Transverse colon (tissue), 4 donors: ENCODE data around the gene SLC22A31. TPM values are rescaled to one million over a fixed set of nuclear protein-coding genes. Genes with fewer than 3 reads are reported as not detected.
A peak's percentile ranks its signal among the peaks of the same experiment; 100 is the strongest.
"Not testable (repeated sequence)": the region's sequence is repeated elsewhere in the genome, so short reads cannot be mapped to it uniquely, and the experiment has no call there.

ENCODE experiments used
- DNase-seq: peaks from one replicate; pipeline ENCODE4 v3.0.0-alpha.2; 2019
- H3K27ac ChIP-seq, 4 donors: fragments of 200-600 bp; sonication (generic); 2 replicates each; pipeline ENCODE4 v1.5.1; 2016 to 2018; ENCODE audit warnings: inconsistent platforms in 4 of 4
- H3K27me3 ChIP-seq: fragments of 200-600 bp; sonication (generic); 2 replicates; pipeline ENCODE4 v1.5.1; 2017; ENCODE audit warnings: inconsistent platforms
- H3K36me3 ChIP-seq, 4 donors: fragments of 200-600 bp; sonication (generic); 2 replicates each; pipeline ENCODE4 v1.5.1; 2017 to 2019; ENCODE audit warnings: inconsistent platforms in 4 of 4
- H3K4me1 ChIP-seq, 4 donors: fragments of 200-600 bp; sonication (generic); 2 replicates each; pipeline ENCODE4 v1.5.1; 2017 to 2020; ENCODE audit warnings: inconsistent platforms in 4 of 4
- H3K4me3 ChIP-seq, 4 donors: fragments of 200-600 bp; sonication (generic); 1 replicate in 1 of 4; 2 replicates in 3 of 4; pipeline versions ENCODE4 v1.5.1 to v1.6.1; 2017 to 2019; ENCODE audit warnings: inconsistent platforms in 4 of 4
- H3K9me3 ChIP-seq, 2 donors: fragments of 200-600 bp; sonication (generic); 2 replicates each; pipeline ENCODE4 v1.5.1; 2017 to 2019; ENCODE audit warnings: inconsistent platforms in 2 of 2
- CTCF ChIP-seq, 5 experiments: fragments of 200-600 bp in 3 of 5; fragments of 450-650 bp in 2 of 5; sonication (generic) in 3 of 5; IDR thresholded peaks; 1 replicate in 2 of 5; 2 replicates in 3 of 5; pipeline ENCODE4 v1.5.1; 2016 to 2017; ENCODE audit warnings: antibody characterized with exemption in 5 of 5, inconsistent platforms in 3 of 5, mild to moderate bottlenecking in 2 of 5, moderate library complexity in 1 of 5
- EP300 ChIP-seq: sonication (generic); formaldehyde crosslinking; IDR thresholded peaks from one replicate; pipeline ENCODE4 v1.6.1; 2017; ENCODE audit warnings: antibody characterized with exemption, low read depth
- POLR2A ChIP-seq: fragments of 450-650 bp; IDR thresholded peaks from one replicate; pipeline ENCODE4 v1.6.1; 2016; ENCODE audit warnings: antibody characterized with exemption, mild to moderate bottlenecking, moderate library complexity
- POLR2AphosphoS5 ChIP-seq, 3 donors: sonication (generic); formaldehyde crosslinking; IDR thresholded peaks; one replicate each; pipeline ENCODE4 v1.6.1; 2016; ENCODE audit warnings: antibody characterized with exemption in 3 of 3
- WGBS, 2 donors: methylation state at CpG; one replicate each; pipeline ENCODE4 v1.1.5; 2018; ENCODE audit warnings: low coverage in 1 of 2; 5-methylcytosine and 5-hydroxymethylcytosine counted together
- in situ Hi-C, 4 donors: fragments of 200-750 bp; cut with MboI; loops; one replicate each; pipeline versions ENCODE4 v1.15.0 to v1.15.1; 2017; ENCODE audit warnings: low sequenced_read_pairs in 3 of 4, low pct_ligation_motif_present in 1 of 4, low pct_unique_long_range_greater_than_20kb in 1 of 4
- intact Hi-C: fragments of 100-400 bp; cut with DNase I; formaldehyde crosslinking; loops from one replicate; pipeline ENCODE4 v1.15.1; 2023; ENCODE audit warnings: low total_unique reads
- total RNA-seq, 4 donors: library from RNA; depleted of rRNA; stranded (reverse); fragments of >200 nt; gene quantifications; one replicate each; pipeline ENCODE4 v1.1.0, GENCODE V29; 2016

The SLC22A31 gene
- total RNA-seq, 4 donors from 2014 or later: 1.3 TPM; not detected in 3

DNA sequence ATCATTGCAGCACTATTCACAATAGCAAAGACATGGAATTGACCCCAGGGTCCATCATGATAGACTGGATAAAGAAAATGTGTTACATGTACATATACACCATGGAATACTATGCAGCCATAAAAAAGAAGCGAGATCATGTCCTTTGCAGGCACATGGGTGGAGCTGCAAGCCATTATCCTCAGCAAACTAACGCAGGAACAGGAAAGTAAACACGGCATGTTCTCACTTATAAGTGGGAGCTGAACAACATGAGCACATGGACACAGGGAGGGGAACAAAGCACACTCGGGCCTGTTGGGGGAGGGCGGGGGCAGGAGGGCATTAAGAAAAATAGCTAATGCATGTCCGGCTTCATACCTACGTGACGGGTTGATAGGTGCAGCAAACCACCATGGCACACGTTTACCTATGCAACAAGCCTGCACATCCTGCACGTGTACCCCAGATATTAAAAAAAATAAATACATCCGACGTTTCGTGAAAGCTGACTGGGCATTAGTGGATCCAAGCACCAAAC, 46.1 kb upstream of the SLC22A31 start:
- DNase-seq: no peak
- peak overlapping the region in 3 of 4 donors; percentile 31 to 50 (median 42) for H3K4me3 ChIP-seq
- no peaks in the 10 kb centered on the region for H3K27me3 ChIP-seq
- no peak for TF ChIP-seq POLR2AphosphoS5 (IDR thresholded peaks at IDR 0.05)
- TF ChIP-seq POLR2A: no peak
- TF ChIP-seq EP300: no peak
- TF ChIP-seq CTCF (IDR thresholded peaks at IDR 0.05): no peak
- in situ Hi-C loops (no loop called here), intact Hi-C loops (no loop called here)
- no peaks in the 10 kb centered on the region for H3K36me3 ChIP-seq
- no peak overlapping the region for H3K27ac ChIP-seq
- WGBS, 2 donors: 35% methylated on average over 11 to 13 of the region's 13 CpGs
- no peaks in the 10 kb centered on the region for H3K9me3 ChIP-seq
- H3K4me1 ChIP-seq: peaks cover 4 to 21% (median 12%) of the 10 kb centered on the region in 4 donors

DNA sequence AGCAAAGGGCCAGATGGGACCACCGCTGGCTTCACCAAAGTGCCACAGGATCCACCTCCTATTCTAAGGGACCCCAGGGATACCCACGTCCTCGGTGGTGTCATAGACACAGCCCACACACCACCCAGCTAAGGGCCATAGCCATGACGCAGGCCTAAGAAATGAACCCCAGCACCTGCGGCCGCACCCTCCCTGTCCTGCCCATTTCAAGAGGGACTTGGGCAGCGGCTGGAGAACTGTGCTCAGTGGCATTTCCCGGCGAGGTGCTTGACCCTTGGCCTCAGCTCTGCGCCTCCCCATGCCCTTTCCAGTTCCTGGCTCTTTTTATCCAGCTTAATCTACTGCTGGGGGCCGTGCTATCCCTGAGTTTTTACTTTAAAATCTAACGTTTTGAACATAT, 44.4 kb upstream of the SLC22A31 start:
- H3K27me3 ChIP-seq: no peaks in the 10 kb centered on the region
- H3K36me3 ChIP-seq: no peaks in the 10 kb centered on the region
- no peak for TF ChIP-seq EP300
- H3K27ac ChIP-seq: no peak overlapping the region
- intact Hi-C loops: no loop called here
- no peak for DNase-seq
- WGBS, 2 donors: 62 to 64% methylated on average over 3 to 11 of the region's 12 CpGs
- in situ Hi-C loops: no loop called here
- peaks cover 4 to 29% (median 12%) of the 10 kb centered on the region in 4 donors for H3K4me1 ChIP-seq
- no peaks in the 10 kb centered on the region for H3K9me3 ChIP-seq
- no peak overlapping the region for H3K4me3 ChIP-seq

DNA sequence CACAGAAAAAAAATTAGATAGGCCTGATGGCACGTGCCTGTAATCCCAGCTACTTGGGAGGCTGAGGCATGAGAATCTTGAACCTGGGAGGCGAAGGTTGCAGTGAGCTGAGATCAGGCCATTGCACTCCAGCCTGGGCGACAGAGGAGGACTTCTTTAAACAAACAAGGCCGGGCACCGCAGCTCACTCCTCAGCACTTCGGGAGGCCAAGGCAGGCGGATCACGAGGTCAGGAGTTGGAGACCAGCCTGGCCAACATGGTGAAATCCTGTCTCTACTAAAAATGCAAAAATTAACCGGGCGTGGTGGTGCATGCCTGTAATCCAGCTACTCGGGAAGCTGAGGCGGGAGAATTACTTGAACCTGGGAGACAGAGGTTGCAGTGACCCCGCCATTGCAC, 43.9 kb upstream of the SLC22A31 start:
- H3K27ac ChIP-seq: not testable (repeated sequence)

GRCh38 chr16:89243664-89244063, 43.3 kb upstream of the SLC22A31 start:
- Histone ChIP-seq H3K4me1 (peaks cover 4 to 29% (median 12%) of the 10 kb centered on the region in 4 donors), H3K4me3 (no peak overlapping the region), H3K27me3 (no peaks in the 10 kb centered on the region), H3K9me3 (no peaks in the 10 kb centered on the region), H3K36me3 (no peaks in the 10 kb centered on the region), H3K27ac (no peak overlapping the region)
- no peak for TF ChIP-seq POLR2AphosphoS5 (IDR thresholded peaks at IDR 0.05)
- TF ChIP-seq POLR2A: no peak
- TF ChIP-seq EP300: no peak
- intact Hi-C loops (no loop called here), in situ Hi-C loops (no loop called here)
- WGBS, 2 donors: 87% methylated on average over 5 of the region's 5 CpGs; no CpG with 5 or more reads in 1 of the 2 donors
- no peak for DNase-seq

More for the DNA sequence above, 43.9 kb upstream of the SLC22A31 start:
- H3K36me3 ChIP-seq, H3K4me3 ChIP-seq, in situ Hi-C loops, DNase-seq, H3K9me3 ChIP-seq, H3K27me3 ChIP-seq, intact Hi-C loops: not testable (repeated sequence)
- peaks cover 4 to 29% (median 12%) of the 10 kb centered on the region in 4 donors for H3K4me1 ChIP-seq
- 73 to 77% methylated on average over 13 of the region's 13 CpGs for WGBS, 2 donors

DNA sequence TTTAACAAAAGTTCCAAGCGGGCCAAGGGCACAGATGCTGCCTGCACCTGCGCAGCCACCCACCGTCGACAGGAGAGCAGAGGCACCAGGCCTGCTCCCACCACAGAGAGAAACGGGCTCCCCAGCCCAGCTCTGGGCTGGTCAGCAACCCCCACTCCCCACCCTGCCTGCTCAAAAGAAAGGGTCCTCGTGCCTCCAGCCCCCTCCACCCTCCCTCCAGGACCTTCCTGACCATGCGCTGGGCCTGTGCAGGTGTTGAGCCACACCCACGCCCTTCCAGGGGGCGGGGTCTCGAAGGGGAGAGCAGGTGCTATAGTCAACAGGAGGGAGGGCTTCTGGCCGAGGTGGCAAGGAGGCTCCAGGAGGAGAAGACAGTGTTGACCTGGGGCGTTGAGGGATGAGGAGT, 42.5 kb upstream of the SLC22A31 start:
- no peak for DNase-seq
- H3K27me3 ChIP-seq: no peaks in the 10 kb centered on the region
- WGBS, 2 donors: 42% methylated on average over 12 of the region's 12 CpGs; no CpG with 5 or more reads in 1 of the 2 donors
- no peak overlapping the region for H3K4me3 ChIP-seq
- TF ChIP-seq POLR2AphosphoS5 (IDR thresholded peaks at IDR 0.05) (no peak), CTCF (IDR thresholded peaks at IDR 0.05) (no peak), EP300 (no peak), POLR2A (no peak)
- no peak overlapping the region for H3K27ac ChIP-seq
- in situ Hi-C loops (no loop called here), intact Hi-C loops (no loop called here)
- H3K36me3 ChIP-seq: no peaks in the 10 kb centered on the region
- H3K4me1 ChIP-seq: peaks cover 4 to 25% (median 12%) of the 10 kb centered on the region in 4 donors
- H3K9me3 ChIP-seq: no peaks in the 10 kb centered on the region
